HG03378 (cell line): Measurements from ENCODE around the gene FAM163B.

Experiments used
- ATAC-seq: cut with Tn5 transposase; IDR thresholded peaks from one replicate; pipeline ENCODE4 v1.9.1; 2021; ENCODE audit warnings: mild to moderate bottlenecking, moderate library complexity; ENCODE audit not compliant: unreplicated experiment

Gene FAM163B

DNA sequence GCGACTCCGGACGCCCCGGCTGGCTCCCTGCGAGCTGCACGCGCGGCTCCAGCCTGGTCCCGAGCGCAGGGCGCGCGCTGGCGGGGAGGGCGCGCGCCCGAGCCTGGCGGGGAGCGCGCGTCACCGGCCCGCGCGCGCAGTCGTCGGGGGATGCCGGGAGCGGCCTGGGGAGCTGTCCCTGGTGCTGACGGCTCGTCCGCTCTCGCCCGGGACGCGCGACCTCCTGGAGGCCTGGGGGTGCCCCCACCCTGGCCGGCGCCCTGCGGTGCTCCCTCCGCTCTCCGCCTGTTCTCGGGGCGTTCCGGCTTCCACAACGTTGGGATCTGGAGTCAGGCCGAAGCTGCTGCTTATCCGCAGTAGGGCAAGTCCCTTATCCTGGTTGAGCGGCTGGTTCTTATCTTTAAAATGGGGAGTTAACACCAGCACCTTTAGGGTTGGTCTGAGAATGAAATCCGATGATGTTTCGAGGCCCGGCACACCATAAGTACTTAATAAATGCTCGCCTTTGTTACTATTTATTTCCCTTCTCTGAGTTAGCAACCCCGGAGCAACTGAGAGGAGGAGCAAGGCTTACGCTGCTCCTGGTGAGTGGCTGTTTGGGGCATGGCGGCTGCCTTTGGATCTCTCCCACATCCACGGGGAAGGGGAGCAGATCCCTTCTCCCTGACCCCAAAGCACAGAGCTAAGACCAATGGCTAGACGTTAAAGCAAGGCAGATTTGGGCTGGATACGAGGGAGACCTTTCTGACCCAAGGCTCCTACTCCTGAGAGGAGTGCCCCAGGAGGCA is at the start of gene FAM163B:
Gene FAM163B (minus strand): TSS at position 79 of the 788 bp plus-strand sequence. CDS start 29,166 bp downstream, outside the sequence.
- no peak for ATAC-seq

DNA sequence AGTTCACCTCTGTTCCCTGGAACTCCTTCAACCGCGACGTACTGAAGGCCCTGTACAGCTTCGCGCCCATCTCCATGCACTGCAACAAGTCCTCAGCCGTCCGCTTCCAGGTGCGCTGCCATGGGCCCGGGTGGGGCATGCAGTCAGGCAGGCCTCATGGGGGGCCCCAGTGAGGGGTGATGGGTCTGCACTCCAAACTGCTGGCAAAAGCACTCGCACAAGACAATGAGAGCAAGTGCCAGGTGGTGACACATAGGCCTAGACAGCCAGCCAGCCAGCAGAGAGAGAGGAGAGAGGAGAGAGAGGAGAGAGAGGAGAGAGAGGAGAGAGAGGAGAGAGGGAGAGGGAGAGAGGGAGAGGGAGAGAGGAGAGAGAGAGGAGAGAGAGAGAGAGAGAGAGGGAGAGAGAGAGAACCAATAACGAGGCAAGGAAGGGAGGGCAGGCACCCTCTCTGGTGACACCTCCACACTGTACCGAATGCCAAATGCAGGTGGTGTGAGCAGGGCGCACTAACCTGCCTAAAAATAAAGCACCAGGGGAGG is 48.0 kb upstream of the FAM163B start:
- ATAC-seq = no peak

DNA sequence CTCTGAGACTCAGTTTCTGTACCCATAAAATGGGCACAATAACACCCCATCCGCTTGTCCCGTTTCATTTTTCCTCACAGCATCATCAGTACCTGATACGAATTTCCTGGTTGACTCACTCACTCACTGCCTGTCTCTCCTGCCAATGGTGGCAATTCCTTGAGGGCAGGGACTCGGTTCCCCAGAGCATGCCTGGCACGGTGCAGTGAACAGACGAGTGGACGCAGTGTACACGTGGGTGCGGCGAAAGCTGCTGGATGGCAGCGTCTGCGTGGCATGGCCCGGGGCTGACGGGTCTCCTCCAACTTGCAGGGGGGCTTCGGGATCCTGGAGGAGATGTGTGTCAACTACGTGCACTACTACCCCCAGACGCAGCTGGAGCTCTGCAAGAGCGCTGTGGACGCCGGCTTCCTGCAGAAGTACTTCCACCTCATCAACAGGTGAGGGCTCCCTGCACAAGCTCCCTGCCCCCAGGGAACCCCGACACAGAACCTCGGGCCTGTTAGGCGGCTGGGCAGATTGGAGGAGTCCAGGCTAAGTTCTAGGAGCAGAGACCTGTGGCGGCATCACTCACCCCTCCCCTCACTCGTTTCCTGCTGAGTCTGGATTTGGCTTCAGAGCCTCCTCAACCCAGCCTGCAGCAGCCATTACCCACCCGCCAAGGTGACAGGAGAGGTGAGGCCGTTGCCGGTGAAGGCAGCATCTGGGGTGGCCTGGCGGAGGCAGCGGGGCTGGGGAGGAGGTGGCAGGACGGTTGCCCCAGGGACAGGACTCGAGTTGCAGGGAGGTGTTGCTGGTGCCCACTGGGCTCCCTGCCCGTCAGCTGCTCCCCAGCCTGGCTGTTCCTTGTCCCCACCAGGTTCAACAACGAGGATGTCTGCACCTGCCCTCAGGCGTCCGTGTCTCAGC is 47.3 kb upstream of the FAM163B start:
- no peak for ATAC-seq

GRCh38 chr9:133655701-133656100 is 46.5 kb upstream of the FAM163B start:
- no peak for ATAC-seq

DNA sequence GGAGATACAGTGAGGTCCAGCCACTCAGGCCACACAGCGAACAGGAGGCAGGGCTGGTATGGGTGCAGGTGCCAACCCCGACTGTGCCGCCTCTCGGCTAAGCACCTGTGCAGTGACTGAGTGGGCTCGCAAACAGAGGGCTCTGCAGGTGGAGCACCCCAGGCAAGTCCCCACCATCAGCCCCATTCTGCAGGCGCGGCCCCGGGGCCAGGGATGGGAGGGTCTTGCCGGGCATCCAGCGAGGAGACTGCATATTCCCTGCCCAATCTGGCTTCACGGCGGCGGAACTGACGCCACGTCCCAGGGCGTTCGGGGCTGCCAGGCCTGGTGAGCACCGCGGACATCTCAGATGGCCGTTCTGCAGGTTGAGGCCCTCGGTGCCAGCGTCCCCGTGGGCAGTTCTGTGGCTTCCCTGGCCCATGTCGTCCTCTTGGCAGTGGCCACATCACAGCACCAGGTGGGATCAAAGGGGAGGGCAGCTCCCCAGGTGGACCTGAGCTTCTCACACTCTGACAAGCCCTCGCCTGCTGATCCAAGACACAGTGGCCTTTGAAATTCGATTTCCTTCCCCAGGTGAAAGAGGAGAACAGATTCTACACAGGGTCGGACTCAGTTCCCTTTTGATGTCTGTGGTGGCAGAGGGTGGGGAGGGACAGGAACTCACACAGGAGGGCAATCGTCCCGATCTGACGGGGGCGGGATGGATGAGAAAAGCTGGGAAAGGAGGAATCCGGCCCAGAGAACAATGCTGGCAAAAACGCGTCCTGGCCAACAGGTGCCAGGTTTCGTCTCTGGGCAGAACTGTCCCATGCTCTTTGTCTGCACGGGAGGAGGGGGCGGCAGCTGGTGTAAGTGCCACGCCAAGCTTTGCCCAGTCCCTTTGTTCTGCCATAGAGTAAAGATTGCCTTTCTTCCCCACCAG is 45.8 kb upstream of the FAM163B start:
- no peak for ATAC-seq

- ATAC-seq = no peak
Measured at GRCh38 chr9:133653638-133654037, 44.4 kb upstream of the FAM163B start.

GRCh38 chr9:133650026-133650425 is 40.8 kb upstream of the FAM163B start:
- ATAC-seq = no peak

DNA sequence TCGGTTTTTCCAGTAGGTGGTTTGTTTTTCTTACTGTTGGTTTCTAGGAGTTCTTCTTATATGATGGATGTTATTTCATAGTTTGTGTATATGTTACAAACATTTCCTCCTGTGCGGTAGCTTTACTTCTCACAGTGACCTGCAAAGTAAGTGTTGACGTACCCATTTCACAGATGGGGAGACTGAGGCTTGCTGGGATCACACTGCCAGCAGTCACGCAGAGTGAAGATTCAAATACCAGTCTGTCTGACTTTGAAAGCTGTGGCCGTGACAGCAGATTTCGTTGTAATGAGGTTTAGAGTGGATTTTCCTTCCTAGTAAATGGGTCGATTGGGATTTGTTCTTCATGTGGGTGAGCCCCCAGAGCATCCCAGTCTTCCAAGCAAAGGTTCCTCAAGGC is 40.0 kb upstream of the FAM163B start:
- ATAC-seq = no peak

GRCh38 chr9:133647765-133648469 is 38.7 kb upstream of the FAM163B start:
- ATAC-seq = no peak

DNA sequence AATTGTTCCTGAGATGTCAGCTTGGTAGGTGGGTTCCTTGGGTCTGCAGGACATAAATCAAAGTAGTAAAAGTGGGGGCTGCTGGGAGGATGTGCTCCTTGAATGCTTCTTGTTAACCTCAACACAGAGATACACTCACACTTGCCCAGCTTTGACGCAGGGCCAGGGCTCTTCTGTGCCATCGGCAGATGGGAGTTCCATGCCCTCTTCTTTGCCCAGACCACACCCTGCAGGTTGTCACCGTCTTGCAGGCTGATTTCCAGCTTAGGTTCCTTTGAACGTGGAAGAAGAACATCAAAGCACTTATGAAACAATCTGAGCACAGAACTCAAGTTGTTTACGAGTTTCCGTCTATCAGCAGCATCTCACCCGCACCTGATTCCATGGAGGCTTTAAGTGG is 38.0 kb upstream of the FAM163B start:
- ATAC-seq = no peak

- ATAC-seq = no peak
Measured at GRCh38 chr9:133645021-133645765, 36.0 kb upstream of the FAM163B start.

DNA sequence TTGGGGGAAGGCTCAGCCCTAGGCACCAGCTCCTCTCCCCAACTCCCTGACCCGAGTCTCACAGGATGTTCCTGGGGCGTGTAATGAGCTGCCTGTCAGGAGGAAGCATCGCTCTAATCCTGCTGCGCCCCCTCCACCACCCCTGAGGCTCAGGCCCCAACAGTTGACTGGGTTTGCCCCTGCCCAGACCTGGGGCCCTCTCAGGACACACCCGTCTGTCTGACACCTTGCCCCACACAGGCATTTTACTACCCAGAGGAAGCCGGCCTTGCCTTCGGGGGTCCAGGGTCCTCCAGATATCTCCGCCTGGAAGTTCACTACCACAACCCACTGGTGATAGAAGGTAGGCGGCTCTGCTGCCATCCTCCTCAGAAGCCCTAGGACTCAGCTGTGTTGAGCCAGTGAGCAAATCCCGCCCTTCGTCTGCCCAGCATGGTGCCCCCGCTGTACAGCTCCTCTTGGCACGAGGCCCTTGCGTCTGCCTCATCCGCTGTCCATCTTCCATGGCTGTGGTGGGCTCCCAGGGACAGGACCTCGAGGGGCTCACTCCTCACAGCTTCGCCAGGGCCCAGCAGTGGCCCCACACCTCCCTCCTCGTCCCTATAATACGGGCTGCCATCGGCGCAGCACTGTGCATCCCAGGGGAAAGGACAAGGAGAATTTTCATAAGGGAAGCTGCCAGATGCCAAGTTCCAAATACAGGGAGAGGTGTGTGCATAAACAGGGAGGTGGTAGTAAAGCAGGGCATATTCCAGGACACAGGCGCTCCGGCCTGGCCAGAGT is 35.0 kb upstream of the FAM163B start:
- ATAC-seq = no peak

- no peak for ATAC-seq
Measured at GRCh38 chr9:133643362-133643755, 34.2 kb upstream of the FAM163B start.

DNA sequence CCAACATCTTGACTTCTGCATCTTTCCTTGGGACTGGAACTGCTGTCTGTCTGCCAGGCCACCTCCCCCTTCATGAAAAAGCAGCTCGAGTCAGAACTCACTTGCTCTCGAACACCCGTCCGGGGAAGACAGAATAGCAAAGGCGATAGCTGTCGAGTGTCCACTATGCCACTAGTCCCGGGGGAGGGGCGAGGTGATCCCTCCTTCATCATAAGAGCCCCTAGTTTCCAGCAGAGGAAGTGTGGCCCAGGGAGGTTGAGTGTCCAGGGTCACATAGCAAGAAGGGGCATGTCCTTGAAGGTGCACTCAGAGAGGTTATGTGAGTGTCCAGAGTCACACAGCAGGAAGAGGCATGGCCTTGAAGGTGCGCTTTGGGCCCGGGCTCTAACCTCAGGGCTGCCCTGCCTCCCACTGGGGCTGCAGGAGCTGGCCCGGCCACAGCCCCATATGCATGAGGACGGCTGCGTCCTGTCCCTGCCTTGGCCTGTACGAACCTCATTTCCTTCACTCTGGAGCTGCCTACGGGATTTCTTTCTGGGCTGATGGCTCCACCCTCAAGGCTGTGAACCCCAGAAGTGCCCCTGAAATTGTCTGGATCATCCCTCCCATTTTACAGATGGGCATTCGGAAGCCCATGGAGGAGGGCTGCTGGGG is 33.6 kb upstream of the FAM163B start:
- ATAC-seq = no peak

DNA sequence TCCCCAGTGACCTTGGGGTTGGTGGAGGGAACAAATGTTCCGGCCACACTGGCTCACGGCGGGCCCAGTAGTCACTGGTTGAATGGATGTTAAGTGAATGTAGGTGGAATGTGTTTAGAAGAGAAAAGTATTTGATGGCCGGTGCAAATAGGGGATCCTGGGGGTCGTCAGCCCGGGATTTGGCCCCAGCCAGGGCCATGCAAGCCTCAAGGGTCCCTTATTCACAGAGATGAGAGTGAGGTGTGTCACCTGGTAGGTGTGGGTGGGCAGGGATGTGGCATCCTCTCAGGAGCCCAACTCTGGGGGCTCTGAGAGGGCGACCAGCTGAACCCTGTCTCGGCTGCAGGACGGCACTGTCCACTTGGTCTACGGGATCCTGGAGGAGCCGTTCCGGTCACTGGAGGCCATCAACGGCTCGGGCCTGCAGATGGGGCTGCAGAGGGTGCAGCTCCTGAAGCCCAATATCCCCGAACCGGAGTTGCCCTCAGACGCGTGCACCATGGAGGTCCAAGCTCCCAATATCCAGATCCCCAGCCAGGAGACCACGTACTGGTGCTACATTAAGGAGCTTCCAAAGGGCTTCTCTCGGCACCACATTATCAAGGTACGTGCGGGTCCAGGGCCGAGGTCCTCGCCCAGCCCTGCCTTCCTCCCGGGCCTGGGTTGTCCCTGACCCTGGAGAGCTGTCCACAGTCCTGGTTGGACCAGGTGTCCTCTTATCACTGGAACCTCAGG is 32.8 kb upstream of the FAM163B start:
- ATAC-seq = no peak

DNA sequence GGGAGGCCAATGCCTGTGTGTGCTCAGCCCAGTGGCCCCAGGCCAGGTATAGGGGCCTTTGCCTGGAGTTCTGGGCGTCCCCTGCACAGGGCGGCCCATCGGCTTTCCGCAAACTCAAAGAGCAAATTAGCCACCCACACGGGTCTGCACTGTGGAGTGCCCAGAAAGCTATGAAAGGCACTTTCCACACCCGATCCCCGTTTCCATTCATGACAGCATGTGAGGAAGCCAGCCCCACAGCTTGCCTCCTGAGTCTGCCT is 32.1 kb upstream of the FAM163B start:
- no peak for ATAC-seq

DNA sequence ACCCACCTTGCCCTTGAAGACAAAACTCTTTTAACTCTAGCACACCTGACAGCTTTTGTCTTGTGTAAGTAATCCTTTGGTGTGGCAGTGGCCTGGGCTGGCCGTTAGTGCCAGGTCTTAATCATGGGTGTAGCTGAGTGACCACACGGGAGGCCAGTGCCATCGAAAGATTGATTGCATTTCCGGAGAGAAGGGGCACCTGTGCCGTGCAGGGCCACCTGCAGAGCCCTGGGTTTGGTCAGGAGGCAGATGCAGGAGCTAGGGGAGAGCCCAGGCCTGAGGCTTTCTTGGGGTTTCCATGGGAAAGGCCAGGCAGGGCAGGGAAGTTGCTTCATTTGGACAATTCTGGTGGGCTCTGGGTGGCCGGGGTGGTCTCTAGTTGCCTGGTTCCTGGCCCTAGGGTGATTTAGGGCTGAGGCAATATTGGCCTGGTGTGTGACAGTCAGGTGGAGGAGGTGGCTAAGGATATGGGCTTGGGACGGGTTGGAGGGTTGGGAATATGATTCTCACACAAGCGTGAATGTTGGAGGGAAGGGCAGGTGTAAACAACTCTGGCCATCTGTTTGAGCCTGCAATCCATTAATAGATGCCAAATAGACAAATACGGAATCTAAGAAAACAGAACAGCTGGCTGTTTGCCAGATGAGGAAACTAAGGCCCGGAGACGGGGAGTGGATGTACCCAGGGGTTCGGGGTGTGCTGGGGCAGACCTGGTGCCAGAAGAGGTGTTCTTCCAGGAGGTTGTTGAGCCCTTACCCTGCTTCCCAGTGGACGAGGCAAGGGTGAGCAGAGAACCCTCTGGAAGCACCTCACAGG is 31.6 kb upstream of the FAM163B start:
- no peak for ATAC-seq
